ENCODE results near the gene ADNP. TPM values are rescaled to one million over a fixed set of nuclear protein-coding genes. Genes with fewer than 3 reads are reported as not detected.

Gene ADNP
- total RNA-seq, 1 donor from 2014 or later: 144 TPM

- H3K4me1 Mint-ChIP-seq (ENCODE audit: low read depth): peaks cover 9% of the 10 kb centered on the region
- no peak for DNase-seq (ENCODE audit: low spot score, unreplicated experiment)
- TF ChIP-seq CTCF (IDR thresholded peaks at IDR 0.05; ENCODE audit: unreplicated experiment): no peak
- peaks cover 4% of the 10 kb centered on the region for H3K27me3 Mint-ChIP-seq
- no peak overlapping the region for H3K27ac Mint-ChIP-seq
- H3K36me3 Mint-ChIP-seq (ENCODE audit: insufficient read depth): no peaks in the 10 kb centered on the region
- H3K4me3 Mint-ChIP-seq (ENCODE audit: low read depth): no peak overlapping the region
- H3K9me3 Mint-ChIP-seq (ENCODE audit: low read depth): no peaks in the 10 kb centered on the region
Measured at GRCh38 chr20:50859161-50859560, 72.1 kb downstream of the ADNP start.

DNA sequence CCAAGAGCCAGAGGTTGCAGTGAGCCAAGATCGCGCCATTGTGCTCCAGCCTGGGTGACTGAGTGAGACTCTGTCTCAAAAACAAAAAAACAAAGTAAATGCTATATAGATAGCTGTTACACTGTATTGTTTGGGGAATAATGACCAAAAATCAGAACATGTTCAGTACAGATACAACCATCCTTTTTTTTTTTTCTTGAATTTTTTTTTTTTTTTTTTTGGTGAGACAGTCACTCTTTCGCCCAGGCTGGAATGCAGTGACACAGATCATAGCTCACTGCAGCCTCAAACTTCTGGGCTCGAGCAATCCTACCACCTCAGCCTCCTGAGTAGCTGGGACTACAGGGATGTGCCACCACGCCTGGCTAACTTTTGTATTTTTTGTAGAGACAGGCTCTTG is 72.7 kb downstream of the ADNP start:
- Mint-ChIP-seq H3K4me3 (ENCODE audit: low read depth) (no peak overlapping the region), H3K4me1 (ENCODE audit: low read depth) (peaks cover 9% of the 10 kb centered on the region), H3K27ac (no peak overlapping the region), H3K9me3 (ENCODE audit: low read depth) (no peaks in the 10 kb centered on the region), H3K27me3 (peaks cover 4% of the 10 kb centered on the region), H3K36me3 (ENCODE audit: insufficient read depth) (no peaks in the 10 kb centered on the region)
- DNase-seq (ENCODE audit: low spot score, unreplicated experiment): no peak
- TF ChIP-seq CTCF (IDR thresholded peaks at IDR 0.05; ENCODE audit: unreplicated experiment): no peak

- no peak for TF ChIP-seq CTCF (IDR thresholded peaks at IDR 0.05; ENCODE audit: unreplicated experiment)
- peaks cover 9% of the 10 kb centered on the region for H3K4me1 Mint-ChIP-seq (ENCODE audit: low read depth)
- peaks cover 4% of the 10 kb centered on the region for H3K27me3 Mint-ChIP-seq
- no peak overlapping the region for H3K4me3 Mint-ChIP-seq (ENCODE audit: low read depth)
- no peaks in the 10 kb centered on the region for H3K36me3 Mint-ChIP-seq (ENCODE audit: insufficient read depth)
- DNase-seq (ENCODE audit: low spot score, unreplicated experiment): no peak
- H3K27ac Mint-ChIP-seq: no peak overlapping the region
- H3K9me3 Mint-ChIP-seq (ENCODE audit: low read depth): no peaks in the 10 kb centered on the region
Measured at GRCh38 chr20:50857348-50857747, 73.9 kb downstream of the ADNP start.

DNA sequence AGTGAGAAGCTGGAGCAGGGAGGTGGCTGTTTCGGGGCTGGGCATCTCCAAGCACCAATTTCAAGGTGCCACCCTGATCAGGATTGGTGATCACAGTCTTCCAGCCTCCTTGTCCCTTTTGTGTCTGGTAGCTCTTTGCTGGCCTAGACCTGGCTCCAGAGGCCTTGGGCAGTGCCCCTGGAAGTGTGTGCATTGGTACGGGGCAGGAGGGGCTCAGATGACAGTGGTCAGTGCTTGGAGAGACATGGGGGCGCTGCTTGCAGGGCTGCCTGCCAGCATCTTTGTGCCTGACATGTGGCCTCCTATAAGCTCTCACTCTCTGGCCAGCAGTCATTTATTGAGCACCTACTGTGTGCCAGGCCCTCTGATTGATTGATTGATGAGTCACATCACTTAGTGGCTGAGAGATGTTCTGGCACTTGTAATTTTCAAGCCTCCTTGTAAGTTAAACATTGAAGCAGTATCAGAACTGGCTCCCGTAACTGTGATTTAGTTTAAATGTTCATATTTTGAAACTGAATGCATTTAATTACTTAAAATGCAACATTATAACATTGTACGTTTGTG is 74.7 kb downstream of the ADNP start:
- no peak for TF ChIP-seq CTCF (IDR thresholded peaks at IDR 0.05; ENCODE audit: unreplicated experiment)
- Mint-ChIP-seq H3K36me3 (ENCODE audit: insufficient read depth) (peaks cover 1% of the 10 kb centered on the region), H3K9me3 (ENCODE audit: low read depth) (no peaks in the 10 kb centered on the region), H3K4me1 (ENCODE audit: low read depth) (peaks cover 9% of the 10 kb centered on the region), H3K27me3 (peaks cover 4% of the 10 kb centered on the region), H3K4me3 (ENCODE audit: low read depth) (no peak overlapping the region), H3K27ac (no peak overlapping the region)
- DNase-seq (ENCODE audit: low spot score, unreplicated experiment): no peak

- no peak overlapping the region for H3K4me3 Mint-ChIP-seq (ENCODE audit: low read depth)
- DNase-seq (ENCODE audit: low spot score, unreplicated experiment): no peak
- H3K9me3 Mint-ChIP-seq (ENCODE audit: low read depth): no peaks in the 10 kb centered on the region
- peaks cover 1% of the 10 kb centered on the region for H3K36me3 Mint-ChIP-seq (ENCODE audit: insufficient read depth)
- H3K4me1 Mint-ChIP-seq (ENCODE audit: low read depth): peaks cover 9% of the 10 kb centered on the region
- H3K27me3 Mint-ChIP-seq: peaks cover 4% of the 10 kb centered on the region
- peak overlapping the region; percentile 38 for H3K27ac Mint-ChIP-seq
- TF ChIP-seq CTCF (IDR thresholded peaks at IDR 0.05; ENCODE audit: unreplicated experiment): no peak
Measured at GRCh38 chr20:50855498-50856474, 75.5 kb downstream of the ADNP start.
